ENCODE data around the gene GALNT10.

GRCh38 chr5:154366353-154366752 lies 175.8 kb downstream of the GALNT10 start:
- TF ChIP-seq CTCF (conservative IDR thresholded peaks at IDR 0.05; ENCODE audit: low read depth in 2 of 2) (no peak), ETS1 (IDR thresholded peaks at IDR 0.05) (no peak), EZH2 (IDR thresholded peaks at IDR 0.05; ENCODE audit: low read depth, unreplicated experiment) (no peak)

Data from GM23338 (cell line).